Thyroid gland (tissue), 4 donors: ENCODE results near the gene BBLN.

Experiments
- POLR2A ChIP-seq, 2 donors: fragments of 450-650 bp; IDR thresholded peaks; one replicate each; pipeline ENCODE4 v1.6.1; 2017; ENCODE audit warnings: antibody characterized with exemption in 2 of 2, mild to moderate bottlenecking in 2 of 2, moderate library complexity in 1 of 2
- TF ChIP-seq, protein P1 (sequence below), 6 experiments: fragments of 200-600 bp in 3 of 6; fragments of 450-650 bp in 3 of 6; sonication (generic) in 3 of 6; IDR thresholded peaks; one replicate each; pipeline ENCODE4 v1.5.1; 2016 to 2019; ENCODE audit warnings: antibody characterized with exemption in 6 of 6, mild to moderate bottlenecking in 2 of 6, inconsistent platforms in 1 of 6, moderate library complexity in 1 of 6

- TF ChIP-seq, protein P1, sequence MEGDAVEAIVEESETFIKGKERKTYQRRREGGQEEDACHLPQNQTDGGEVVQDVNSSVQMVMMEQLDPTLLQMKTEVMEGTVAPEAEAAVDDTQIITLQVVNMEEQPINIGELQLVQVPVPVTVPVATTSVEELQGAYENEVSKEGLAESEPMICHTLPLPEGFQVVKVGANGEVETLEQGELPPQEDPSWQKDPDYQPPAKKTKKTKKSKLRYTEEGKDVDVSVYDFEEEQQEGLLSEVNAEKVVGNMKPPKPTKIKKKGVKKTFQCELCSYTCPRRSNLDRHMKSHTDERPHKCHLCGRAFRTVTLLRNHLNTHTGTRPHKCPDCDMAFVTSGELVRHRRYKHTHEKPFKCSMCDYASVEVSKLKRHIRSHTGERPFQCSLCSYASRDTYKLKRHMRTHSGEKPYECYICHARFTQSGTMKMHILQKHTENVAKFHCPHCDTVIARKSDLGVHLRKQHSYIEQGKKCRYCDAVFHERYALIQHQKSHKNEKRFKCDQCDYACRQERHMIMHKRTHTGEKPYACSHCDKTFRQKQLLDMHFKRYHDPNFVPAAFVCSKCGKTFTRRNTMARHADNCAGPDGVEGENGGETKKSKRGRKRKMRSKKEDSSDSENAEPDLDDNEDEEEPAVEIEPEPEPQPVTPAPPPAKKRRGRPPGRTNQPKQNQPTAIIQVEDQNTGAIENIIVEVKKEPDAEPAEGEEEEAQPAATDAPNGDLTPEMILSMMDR (IDR thresholded peaks at IDR 0.05) = no peak
- TF ChIP-seq POLR2A (IDR thresholded peaks at IDR 0.05) = no peak
Measured at GRCh38 chr9:128208946-128209669, 49.0 kb downstream of the BBLN start.
